Astrocyte of the spinal cord (primary cell): ENCODE measurements around the gene KMT2C.

Experiments used
- DNase-seq: peaks from one replicate; pipeline ENCODE4 v3.0.0; 2011; ENCODE audit warnings: low read depth, low spot score
- H3K4me3 ChIP-seq: 2 replicates; pipeline ENCODE4 v1.5.1; 2011; ENCODE audit warnings: low read depth, mild to moderate bottlenecking, low read length, moderate library complexity
- CTCF ChIP-seq: IDR thresholded peaks from 2 replicates; pipeline ENCODE4 v1.5.1; 2012; ENCODE audit warnings: low read depth, mild to moderate bottlenecking, low read length, inconsistent platforms
- in situ Hi-C: cut with HindIII; loops from 2 replicates; pipeline ENCODE4 v1.10.0; 2017; ENCODE audit warnings: low sequenced_read_pairs

Gene KMT2C

GRCh38 chr7:152142976-152143595 lies 292.7 kb downstream of the KMT2C start:
- TF ChIP-seq CTCF = no peak
- no peak overlapping the region for H3K4me3 ChIP-seq
- in situ Hi-C loops = no loop called here
- DNase-seq = no peak

- TF ChIP-seq CTCF = no peak
- no peak for DNase-seq
- in situ Hi-C loops = no loop called here
- H3K4me3 ChIP-seq = no peak overlapping the region
These were observed 295.2 kb downstream of the KMT2C start for GRCh38 chr7:152140560-152140959.

GRCh38 chr7:152140067-152140466 lies 295.7 kb downstream of the KMT2C start:
- no peak overlapping the region for H3K4me3 ChIP-seq
- in situ Hi-C loops = no loop called here
- DNase-seq = no peak
- no peak for TF ChIP-seq CTCF

GRCh38 chr7:152137476-152138025 lies 298.3 kb downstream of the KMT2C start:
- TF ChIP-seq CTCF = no peak
- DNase-seq = peak; percentile 40
- in situ Hi-C loops = no loop called here

GRCh38 chr7:152136686-152137085 lies 299.1 kb downstream of the KMT2C start:
- DNase-seq = peak; percentile 65
- TF ChIP-seq CTCF = no peak
- in situ Hi-C loops = no loop called here
- no peak overlapping the region for H3K4me3 ChIP-seq

More at GRCh38 chr7:152137476-152138025, 298.3 kb downstream of the KMT2C start:
- no peak overlapping the region for H3K4me3 ChIP-seq

- in situ Hi-C loops = no loop called here
- no peak for TF ChIP-seq CTCF
- no peak for DNase-seq
- H3K4me3 ChIP-seq = no peak overlapping the region
These were observed 302.0 kb downstream of the KMT2C start for GRCh38 chr7:152133804-152134203.
